Stimulated activated CD8-positive, alpha-beta memory T cell treated with anti-CD3 and anti-CD28 coated beads, Interleukin-12 subunit alpha, Interleukin-12 subunit beta, amount 100 ng/mL, for 4 hours (primary cell): ENCODE results near the gene KHSRP.
A peak's percentile ranks its signal among the peaks of the same experiment; 100 is the strongest.
"Not testable (repeated sequence)": the region's sequence is repeated elsewhere in the genome, so short reads cannot be mapped to it uniquely, and the experiment has no call there.

ENCODE experiments used
- DNase-seq: peaks from one replicate; pipeline ENCODE4 v3.0.0-alpha.2; 2020; ENCODE audit warnings: low read depth

KHSRP gene

GRCh38 chr19:6450166-6450565, 25.6 kb upstream of the KHSRP start:
- DNase-seq = no peak

DNA sequence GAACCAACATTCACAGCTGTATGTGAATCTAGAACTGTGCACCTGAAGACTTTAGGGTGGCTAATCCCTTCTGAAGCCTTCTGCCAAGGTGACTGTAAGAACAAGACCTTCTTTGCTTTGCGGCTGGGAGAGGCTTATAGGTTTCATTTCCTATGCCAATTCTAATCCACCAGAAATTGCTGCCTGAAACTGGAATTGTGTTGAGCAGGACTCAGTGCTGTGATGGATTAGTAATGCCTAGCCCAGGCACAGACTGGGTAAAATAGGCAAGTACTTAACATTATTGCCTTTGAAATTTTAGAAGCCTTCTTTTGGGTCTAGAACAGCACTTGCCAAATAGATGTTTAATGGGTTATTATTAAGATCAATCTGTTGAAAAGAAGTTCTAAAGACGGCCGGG, 23.4 kb upstream of the KHSRP start:
- DNase-seq = no peak

DNA sequence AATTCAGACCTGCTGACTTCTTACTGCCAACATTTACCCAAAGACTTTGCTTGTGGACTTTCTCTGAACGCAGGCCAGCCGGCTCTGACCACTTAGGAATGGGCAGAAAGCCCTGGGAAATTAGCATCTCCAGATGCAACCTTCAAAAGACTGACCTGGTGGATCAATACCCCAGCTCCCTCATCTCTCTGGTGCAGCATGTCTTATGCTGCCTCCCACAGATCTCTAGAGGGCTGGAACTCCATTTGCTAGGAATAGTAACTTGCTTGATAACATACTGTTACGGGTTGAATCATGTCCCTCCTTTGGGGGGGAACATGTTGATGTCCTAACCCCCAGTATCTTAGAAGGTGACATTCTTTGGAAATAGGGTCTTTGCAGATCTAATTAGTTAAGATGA, 21.8 kb upstream of the KHSRP start:
- no peak for DNase-seq

DNA sequence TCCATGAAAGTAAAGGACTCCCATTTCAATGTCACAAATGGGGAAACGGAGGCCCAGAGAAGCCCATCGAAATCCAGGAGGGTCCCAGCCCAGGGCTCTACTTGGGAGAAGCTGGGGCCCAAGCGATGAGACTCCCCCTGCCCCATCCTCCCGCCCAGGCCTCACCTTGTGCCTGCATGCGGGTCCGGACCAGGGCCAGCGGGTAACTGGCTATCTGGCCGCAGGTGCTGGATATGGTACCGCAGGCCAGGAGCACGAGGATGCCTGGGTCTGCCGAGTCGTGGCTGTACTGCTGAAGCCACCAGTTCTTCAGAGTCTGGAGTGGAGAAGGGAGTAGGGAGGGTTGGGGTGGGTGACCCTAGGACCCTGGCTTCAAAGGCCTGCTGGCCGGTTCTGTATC, 19.4 kb upstream of the KHSRP start:
- DNase-seq = no peak

- no peak for DNase-seq
Measured at GRCh38 chr19:6442087-6442688, 17.6 kb upstream of the KHSRP start.

- no peak for DNase-seq
Measured at GRCh38 chr19:6440905-6441304, 16.3 kb upstream of the KHSRP start.

DNA sequence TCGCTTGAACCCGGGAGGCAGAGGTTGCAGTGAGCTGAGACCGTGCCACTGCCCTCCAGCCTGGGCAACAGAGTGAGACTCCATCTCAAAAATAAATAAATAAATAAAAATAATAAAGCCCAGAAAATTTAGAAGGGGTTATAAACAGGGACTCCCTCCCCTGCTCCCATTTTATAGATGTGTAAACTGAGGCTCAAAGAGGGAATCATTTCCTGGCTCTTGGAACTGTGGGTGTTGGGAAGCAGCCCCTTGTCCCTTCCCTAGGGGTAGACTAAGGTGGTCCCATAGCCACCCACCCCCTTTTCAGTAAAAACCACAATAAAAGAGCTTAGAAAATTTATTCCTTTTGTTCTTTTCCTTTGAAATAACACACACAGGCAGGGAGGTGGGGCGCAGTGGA, 15.1 kb upstream of the KHSRP start:
- no peak for DNase-seq

DNA sequence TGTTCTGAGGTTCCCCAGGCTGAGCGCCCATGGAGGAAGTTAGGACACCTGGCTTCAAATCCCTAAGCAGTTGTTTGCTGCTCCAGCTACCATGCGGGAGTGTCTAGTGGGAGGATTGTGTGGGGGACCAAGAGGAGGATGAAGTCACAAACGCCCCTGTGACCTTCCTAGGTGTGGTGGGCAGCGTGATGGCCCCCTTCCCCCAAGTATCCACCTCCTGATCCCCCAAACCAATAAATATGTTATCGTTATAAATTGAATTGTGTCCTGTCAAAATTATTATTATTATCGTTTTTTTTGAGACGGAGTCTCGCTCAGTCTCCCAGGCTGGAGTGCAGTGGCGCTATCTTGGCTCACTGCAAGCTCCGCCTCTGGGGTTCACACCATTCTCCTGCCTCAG, 9.1 kb upstream of the KHSRP start, which contains the start of gene SLC25A41:
SLC25A41 (minus strand) TSS at position 101 of the 400 bp plus-strand sequence; CDS start at position 31, 70 bp downstream.
- no peak for DNase-seq

- DNase-seq = no peak
Measured at GRCh38 chr19:6433165-6433564, 8.6 kb upstream of the KHSRP start.

DNA sequence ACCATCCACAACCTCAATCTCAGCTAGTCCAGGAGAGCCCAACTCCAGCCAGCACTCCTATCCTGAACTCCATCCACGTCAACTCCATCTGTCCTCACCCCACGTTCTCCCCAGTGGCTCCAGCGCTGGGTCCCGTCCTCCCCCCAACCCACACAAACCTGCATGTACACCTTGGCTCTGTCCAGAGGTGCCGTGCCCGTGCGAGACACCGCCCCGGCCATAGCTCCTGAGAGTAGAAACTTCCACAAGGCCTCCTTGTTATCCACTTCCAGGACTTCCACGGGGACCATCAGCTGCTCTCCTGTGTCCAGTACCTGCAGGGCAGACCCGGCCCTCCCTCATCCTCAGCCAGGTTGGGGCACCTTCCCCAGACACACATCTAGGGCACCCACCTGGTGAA, 7.3 kb upstream of the KHSRP start:
- DNase-seq = no peak

GRCh38 chr19:6429419-6430221, 5.0 kb upstream of the KHSRP start:
- DNase-seq = no peak

DNA sequence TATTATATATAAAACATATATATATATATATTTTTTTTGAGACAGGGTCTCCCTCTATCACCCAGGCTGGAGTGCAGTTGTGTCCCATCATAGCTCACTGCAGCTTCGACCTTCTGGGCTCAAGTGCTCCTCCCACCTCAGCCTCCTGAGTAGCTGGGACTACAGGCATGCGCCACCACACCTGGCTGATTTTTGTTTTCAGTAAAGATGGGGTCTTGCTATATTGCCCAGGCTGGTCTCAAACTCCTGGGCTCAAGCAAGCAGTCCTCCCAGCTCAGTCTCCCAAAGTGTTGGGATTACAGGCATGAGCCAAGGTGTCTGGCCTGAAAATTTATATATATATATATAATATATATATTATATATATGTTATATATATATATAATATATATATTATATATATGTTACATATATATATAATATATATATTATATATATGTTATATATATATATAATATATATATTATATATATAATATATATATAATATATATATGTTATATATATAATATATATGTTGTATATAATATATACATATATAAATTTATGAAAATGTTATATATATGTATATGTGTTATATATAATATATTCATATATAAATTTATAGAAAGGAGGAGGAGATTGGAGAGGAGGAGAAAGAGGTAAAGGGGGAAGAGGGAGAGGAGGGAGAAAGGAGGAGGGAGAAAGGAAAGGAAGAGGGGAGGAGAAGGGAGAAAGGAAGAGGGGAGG, 4.2 kb upstream of the KHSRP start:
- not testable (repeated sequence) for DNase-seq

DNA sequence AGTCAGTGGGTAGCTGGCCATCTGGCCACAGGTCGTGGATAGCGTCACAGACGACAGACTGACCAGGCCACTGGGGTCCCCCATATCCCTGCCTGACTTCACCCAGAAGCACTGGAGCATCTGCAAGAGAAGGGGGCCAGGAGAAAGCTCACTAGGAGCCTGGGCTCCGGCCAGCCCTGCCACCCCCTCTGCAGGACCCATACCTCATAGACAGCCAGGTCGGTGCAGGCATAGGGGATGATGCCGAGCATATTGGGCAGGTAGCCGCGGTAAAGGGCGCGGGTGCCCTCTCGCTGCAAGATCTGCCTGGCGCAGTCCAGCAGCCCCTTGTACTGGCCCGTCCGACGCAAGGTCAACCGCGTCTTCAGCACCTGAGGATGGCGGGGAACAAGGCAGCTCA, 2.5 kb upstream of the KHSRP start:
- no peak for DNase-seq

DNA sequence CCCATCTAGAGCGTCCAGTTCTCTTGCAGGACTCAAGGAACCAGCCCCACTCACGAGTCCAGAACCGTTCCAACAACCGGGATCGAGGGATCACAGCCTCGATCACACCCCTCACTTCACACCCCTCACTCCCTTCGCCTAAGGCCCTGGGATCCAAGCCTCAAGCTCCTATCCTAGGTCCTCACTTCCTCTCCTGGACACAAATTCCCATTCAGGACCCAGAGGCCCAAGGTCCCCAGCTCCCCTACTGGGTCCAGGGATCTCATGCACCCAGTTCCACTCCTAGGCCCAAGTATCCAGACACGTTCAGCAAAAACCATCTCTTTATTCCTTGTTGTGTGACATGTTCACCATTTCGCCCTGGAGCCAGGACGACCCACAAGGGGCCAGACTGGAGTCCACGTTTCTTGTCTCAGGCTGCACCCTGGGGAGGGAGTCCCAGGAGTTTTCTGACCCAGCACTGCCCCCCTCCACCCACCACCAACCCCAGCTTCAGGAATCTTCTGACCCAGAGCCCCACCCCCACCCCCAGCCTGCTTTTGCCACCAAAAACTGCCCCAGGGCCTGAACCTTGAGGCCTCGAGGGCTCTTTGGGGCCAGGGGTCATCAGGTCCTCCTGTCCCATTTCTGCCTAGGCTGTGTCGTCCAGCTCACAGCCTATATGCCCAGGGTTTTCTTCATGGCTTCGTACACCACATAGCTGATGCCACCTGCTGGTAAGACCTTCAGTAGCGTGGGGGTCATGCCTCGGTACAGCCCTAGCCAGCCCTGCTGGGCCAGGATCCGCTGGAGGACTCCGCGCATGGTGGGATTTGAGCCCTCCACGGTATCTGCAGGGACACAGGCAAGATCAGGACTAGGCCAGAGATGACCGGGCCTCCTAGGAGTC, 1.4 kb upstream of the KHSRP start:
- no peak for DNase-seq

DNA sequence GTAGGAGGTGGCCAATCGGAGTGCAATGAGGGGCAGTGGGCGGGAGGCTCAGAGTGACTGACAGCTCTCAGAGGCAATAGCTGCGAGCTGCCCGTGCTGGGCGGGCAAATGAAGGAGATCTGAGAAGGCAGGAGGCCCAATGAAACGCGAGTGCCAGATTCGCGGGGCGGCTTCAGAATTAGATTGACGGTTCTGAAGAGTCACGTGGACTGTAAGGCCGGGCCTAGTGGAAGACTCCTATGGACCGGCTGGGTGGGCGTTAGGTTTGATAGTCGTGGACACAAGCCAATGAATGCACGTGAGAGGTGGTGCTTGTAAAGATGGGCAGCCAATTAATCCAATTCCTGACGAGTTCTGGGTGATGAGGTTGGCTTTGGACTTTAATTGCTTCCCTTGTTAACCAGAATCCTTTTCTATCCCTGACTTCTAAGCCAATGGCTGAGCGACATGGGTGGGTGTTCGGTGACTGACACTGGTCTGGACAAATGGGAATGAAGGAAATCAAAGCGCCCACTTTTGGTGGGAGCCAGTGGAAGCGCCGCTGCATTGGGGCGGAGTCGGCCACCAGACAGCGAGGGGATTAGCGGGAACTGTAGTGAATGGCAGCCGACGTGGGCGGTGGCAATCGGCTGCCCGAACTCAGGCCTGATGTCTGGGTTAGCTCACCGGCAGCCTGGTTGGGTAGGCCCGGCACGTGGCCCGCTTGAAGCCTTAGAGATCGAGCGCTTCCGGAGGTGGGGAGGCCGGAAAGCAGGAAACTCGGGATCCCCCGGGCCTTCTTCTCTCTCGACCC, 524 bp upstream of the KHSRP start:
- peak; percentile 97 for DNase-seq

DNA sequence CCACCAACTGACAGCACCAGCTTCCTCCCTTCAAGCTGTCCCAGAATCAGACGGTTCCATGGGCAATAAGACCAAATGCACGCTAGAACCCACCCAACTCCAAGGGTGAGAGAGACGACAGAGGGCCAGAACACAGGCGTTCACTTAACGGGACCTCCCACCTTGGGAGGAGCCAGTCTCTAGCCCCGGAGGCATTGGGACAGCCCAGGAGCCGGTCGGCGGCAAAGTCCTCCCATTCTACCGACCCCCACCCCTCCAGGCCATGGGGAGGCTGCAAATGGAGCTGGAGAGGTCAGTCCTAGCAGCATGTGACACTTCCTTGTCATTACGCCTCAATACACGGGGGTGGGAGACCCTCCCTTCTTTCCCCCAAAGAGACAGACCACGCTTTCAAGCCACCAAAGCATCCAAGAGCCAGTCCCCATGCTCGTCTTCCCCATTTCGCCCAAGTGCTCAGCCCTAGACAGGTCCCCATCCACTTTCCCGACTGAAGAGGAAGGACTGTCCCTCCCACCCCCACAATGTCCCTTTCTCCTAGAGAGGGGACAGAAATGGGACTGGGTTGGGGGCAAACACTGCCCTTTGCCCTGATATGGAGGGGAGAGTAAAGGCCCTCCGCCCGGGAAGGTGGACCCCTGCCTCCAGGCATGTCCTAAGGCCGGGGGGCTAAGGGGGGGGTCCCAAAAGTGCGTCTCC, 964 bp downstream of the KHSRP start:
- DNase-seq = no peak

- no peak for DNase-seq
Measured at GRCh38 chr19:6421075-6422014, 3.3 kb downstream of the KHSRP start.

GRCh38 chr19:6418562-6418932, 6.1 kb downstream of the KHSRP start:
- no peak for DNase-seq

GRCh38 chr19:6417713-6418561, 6.7 kb downstream of the KHSRP start:
- no peak for DNase-seq
